Hindlimb muscle (tissue), 1 donor: ENCODE data around the gene FREY1. TPM values are rescaled to one million over a fixed set of nuclear protein-coding genes. Genes with fewer than 3 reads are reported as not detected.

ENCODE experiments used
- DNase-seq: peaks from one replicate; pipeline ENCODE4 v3.0.0-alpha.2; 2013
- polyA plus RNA-seq: library from polyadenylated mRNA; unstranded; fragments of 120-200 nt; gene quantifications from one replicate; pipeline ENCODE4 v1.2.1, GENCODE V29; 2013; ENCODE audit not compliant: insufficient read length

Gene FREY1
- polyA plus RNA-seq, 1 donor: 0.26 TPM

DNA sequence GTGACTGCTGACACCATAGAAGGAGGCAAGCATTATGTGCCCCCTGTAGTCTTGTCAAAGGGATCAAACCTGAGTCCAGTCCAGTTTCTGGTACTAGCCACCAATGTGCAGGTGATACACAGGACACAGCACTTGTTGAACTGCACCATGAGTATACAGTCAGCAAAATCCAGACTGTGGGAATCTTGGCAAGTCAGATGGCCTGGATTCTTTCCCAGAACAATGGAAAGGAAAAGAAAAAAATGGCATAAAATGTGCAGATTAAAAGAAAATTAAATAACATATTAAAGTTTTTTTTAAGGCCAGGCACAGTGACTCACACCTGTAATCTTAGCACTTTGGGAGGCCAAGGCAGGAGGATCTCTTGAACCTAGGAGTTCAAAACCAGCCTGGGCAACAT is 43.0 kb downstream of the FREY1 start:
- DNase-seq: peak; percentile 59

- DNase-seq: no peak
Observed at GRCh38 chr11:45860764-45861510, 46.1 kb downstream of the FREY1 start.

GRCh38 chr11:45860348-45860747 is 46.7 kb downstream of the FREY1 start:
- no peak for DNase-seq

DNA sequence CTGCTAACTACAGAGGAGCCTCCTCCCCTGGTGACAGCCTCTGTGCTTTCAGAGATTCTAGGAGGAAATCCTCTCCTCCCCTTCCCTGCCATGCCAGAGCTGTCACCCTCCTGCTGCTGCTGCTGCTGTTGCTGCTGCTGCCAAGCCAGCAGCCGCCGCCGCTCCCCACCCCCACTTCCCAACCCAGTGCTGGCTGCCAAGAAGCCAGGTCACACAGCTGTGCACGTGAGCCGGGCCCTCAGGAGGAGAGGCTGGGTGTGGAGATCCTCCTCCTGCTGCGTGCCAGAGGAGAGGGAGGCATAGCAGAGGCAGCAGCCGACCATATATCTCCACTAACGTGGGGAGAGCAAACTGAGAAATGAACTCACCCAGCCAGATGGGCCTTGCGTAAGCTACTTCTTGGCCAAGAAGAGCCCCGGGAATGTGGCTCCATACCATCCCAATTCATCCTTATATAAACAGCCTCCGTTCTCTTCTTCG is 47.4 kb downstream of the FREY1 start:
- DNase-seq: peak; percentile 91

GRCh38 chr11:45858751-45859398 is 48.2 kb downstream of the FREY1 start:
- DNase-seq: no peak

DNA sequence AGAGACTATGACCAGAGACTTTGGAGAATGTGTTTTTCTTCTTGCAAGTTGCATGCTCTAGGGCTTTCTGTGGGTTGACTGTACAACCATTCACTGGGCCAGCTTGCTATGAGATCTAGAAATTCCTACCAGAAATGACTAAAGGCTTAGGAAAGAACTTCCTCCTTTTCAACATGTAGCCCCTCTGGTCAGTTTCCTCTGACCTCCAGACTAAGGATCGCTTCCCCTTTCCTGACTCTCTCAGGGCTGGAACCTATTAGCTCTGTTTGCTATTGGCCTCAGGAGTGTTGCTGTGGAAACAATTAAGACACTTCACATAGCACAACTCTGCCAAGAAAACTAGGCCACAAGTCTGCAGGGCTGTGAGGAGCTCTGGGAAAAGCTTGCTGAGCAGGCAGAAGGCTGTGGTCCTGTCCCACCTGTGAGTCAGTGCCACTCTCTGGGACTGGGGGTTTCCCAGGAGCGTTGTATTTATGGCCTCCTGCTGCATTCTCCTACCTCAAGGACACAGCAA is 49.1 kb downstream of the FREY1 start:
- peak; percentile 84 for DNase-seq

Other genes starting within 250 kb of the FREY1 start
- 24.0 TPM for gene CHST1, start 241.6 kb downstream of the FREY1 start, polyA plus RNA-seq
- 8.0 TPM for gene SLC35C1, start 102.1 kb downstream of the FREY1 start, polyA plus RNA-seq
- 30.7 TPM for gene CRY2, start 59.8 kb downstream of the FREY1 start, polyA plus RNA-seq
- gene MAPK8IP1, start 21.6 kb downstream of the FREY1 start, polyA plus RNA-seq: 50.0 TPM
- 14.7 TPM for gene PEX16, start 10.6 kb upstream of the FREY1 start, polyA plus RNA-seq
- gene LARGE2, start 15.4 kb upstream of the FREY1 start, polyA plus RNA-seq: 0.44 TPM
- 37.4 TPM for gene PHF21A, start 214.2 kb upstream of the FREY1 start, polyA plus RNA-seq